ENCODE results near the gene SULT1A1.
"Not testable (repeated sequence)": the region's sequence is repeated elsewhere in the genome, so short reads cannot be mapped to it uniquely, and the experiment has no call there.

SULT1A1 gene

GRCh38 chr16:28608496-28608808 is 1.4 kb downstream of the SULT1A1 start:
- DNase-seq: not testable (repeated sequence)

DNA sequence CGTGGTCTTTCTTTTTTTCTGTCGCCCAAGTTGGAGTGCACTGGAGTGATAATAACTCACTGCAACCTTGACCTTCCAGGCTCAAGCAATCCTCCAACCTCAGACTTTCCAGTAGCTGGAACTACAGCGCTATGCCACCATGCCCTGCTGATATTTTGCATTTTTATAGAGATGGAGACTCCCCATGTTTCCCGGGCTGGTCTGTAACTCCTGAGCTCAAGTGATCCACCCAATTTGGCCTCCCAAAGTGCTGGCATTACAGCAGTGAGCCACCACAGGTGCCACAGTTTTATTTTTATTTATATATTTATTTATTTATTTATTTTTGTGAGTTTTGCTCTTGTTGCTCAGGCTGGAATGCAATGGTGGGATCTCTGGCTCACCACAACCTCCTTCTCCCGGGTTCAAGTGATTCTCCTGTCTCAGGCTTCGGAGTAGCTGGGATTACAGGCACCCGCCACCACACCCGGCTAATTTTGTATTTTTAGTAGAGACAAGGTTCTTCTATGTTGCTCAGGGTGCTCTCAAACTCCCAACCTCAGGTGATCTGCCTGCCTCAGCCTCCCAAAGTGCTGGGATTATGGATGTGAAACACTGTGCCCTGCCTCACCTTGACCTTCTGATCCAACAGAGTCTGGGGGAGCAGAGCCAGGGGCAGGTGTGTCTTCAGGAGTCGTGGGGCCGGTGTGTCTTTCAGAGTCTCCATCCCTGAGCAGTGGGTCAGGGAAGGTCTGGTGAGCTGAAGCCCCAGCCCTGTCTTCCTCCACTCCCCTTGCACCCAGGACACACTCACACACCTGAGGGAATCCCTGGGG is 2.0 kb downstream of the SULT1A1 start:
- not testable (repeated sequence) for DNase-seq

DNA sequence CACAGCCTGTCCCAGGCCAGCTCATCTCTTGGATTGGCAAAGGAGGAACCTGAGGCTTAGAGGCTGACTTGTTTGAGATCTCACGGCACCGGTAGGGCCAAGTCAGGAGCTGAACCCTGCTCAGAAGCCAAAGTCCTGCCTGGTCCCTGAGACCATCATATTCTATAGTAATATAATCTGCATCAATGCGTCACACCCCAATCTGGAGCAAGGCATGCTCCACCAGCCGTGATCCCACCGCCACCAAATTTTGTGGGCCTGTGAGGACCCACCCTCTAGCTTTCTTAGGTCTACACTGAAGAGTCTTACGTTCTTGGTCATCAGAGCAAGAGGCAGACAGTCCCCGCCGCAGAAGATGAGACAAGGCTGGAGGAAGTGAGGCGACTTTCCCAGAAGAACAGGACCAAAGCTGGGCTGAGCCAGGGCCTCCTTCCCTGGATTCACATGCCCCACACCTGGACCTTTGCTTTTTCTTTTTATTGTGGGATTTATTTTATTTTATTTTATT is 2.7 kb downstream of the SULT1A1 start:
- DNase-seq: no peak

GRCh38 chr16:28606291-28607115 is 3.3 kb downstream of the SULT1A1 start:
- no peak for DNase-seq

GRCh38 chr16:28604186-28604565 is 5.7 kb downstream of the SULT1A1 start:
- DNase-seq: no peak

DNA sequence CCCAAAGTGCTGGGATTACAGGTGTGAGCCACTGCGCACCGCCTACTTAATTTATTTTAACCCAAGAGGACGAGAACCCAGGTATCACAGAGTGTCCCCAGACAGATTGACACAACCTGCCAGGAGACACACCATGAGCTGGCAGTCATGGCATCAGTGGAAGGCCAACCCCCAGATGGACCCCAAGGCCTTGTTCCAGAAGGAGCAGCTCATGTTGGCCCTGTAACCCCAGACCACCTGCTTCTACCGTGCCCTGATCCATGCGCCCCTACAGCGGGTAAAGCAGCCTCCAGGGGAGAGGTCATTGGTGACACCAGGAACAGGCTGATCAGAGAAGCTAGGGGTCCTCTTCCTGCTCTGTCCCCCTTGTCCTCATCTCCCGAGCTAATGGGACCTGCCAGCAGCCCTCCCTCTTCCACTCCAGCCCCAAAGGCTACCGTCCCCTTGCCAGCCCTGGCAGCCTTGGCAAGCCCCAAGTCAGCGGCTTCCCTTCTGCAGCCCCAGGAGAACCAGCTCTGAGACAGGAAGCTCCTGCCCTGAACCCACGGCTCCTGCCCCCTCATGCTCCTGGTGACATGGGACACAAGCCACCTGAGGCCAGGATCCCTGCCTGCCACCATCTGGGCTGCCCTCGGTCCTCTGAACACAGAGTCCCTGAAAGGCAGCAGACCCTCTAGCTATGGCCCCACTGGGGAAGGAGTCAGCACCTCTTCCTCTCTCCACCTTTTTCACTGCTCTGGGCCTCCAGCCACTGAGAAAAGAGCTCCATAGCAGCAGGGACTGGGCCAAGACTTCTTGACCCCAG is 6.3 kb downstream of the SULT1A1 start:
- DNase-seq: no peak

DNA sequence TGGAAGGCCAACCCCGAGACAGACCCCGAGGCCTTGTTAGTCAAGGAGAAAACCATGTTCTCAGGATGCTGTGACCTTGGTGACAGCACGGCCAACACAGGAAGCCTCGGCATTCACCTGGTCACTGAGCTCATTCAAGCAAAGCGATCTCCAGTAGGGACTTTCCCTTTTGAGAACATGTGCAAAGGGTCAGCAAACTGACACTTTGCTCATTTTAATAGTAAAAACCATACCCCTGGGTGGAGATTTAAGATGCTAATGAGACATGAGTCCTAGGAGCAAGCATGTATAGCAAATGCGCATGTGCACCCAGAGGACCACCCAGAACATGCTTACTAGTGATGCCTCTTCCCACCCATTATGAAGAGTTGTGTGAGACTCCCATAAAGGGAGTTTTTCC is 7.3 kb downstream of the SULT1A1 start:
- DNase-seq: no peak

GRCh38 chr16:28602062-28602461 is 7.8 kb downstream of the SULT1A1 start:
- not testable (repeated sequence) for DNase-seq

- DNase-seq: not testable (repeated sequence)
Observed at GRCh38 chr16:28601589-28601988, 8.3 kb downstream of the SULT1A1 start.

- not testable (repeated sequence) for DNase-seq
Observed at GRCh38 chr16:28600965-28601364, 8.9 kb downstream of the SULT1A1 start.

GRCh38 chr16:28599377-28600285 is 10.2 kb downstream of the SULT1A1 start:
- DNase-seq: not testable (repeated sequence)

DNA sequence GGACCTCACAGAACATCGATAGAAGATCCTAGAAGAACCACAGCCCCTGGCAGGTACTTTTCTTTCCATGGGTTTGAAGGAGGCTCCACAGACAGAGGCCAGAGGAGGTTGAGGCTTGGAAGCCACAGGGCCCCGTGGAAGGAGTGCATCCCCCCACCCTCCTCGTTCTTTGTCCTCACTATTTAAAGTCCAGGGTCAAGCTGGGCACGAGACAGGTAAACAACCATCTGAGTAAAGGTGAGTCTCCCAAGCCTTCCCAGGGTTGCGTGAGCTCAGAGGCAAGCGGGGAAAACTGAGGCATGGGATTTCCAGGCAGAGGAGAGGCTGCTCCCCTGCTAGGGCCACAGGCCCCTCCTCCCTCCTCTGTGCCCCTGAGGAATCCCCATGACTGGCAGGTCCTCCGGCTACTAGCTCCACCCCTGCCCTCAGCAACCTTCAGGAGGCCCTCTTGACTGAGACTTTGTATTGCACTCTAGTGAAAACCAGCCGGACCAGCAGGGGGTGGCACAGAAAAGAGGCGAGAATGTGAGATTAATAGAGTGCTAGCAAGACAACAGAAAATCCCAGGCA is 12.1 kb downstream of the SULT1A1 start:
- no peak for DNase-seq

DNA sequence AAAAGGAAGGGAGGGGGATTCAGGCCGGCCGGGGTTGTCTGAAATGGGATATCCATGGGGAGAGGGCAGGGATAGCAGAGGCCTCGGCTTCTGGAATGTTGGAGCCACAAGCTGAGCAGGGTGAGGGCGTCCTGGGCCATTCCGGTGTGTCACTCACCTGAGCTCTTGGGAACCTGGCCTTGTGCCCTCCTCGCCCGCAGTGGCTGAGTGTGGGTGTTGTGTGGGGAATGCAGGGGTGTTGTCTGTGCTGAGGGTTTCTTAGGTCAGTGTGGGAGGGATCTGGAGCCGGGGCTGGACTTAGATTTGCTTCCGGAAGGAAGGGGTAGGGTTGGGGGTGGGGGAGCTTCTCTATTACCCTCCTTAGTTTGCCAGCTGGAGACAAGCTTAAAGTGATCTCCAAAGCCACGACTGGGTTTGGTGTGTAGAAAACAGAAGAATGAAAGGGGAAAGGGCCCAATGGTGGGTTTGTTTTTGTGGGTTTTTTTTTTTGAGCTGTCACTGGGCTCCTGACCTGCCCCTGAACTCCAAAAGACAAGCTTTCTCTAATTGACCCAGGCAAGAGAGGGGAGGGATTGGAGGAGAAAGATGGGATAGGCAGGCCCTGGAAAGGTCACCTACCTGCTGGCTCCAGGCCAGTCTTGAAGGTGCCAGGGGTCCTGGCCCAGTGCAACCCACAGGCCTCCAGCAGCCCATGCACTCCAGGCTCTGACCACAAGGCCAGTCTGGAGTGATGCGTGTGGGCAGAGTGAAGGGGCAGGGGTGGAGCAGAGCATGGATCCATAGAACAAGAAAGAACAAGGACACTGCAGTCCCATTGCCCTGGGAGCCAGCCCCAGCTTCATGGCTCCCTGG is 12.8 kb downstream of the SULT1A1 start, which contains the start of gene SULT1A2:
TSS of gene SULT1A2 (minus strand) at position 211 of the 852 bp plus-strand sequence. CDS start 1,120 bp downstream, outside the sequence.
- DNase-seq: no peak

DNA sequence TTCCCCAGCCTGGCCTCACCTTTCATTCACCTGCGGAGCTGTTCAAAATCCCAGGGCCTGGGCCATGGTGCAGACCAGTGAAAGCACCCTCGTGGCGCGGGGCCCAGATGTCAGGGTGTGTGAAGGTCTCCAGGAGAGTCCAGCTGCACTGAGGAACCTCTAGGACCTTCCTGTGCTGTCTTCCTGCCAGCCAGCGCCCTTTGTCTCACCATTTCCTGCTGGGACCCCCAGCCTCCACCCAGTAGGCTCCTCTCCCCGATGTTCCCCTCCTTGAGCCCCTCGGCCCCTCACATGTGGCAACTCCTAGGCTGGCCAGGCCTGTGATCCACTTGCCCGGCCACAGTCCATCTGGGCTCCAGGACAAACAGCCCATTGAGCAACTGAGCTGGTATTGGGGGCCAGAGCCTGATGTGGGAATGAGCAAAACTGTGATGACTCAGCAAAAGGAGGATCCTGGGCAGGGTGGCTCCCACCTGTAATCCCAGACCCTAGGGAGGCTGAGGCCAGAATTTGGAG is 13.7 kb downstream of the SULT1A1 start:
- DNase-seq: no peak

GRCh38 chr16:28595451-28595850 is 14.4 kb downstream of the SULT1A1 start:
- DNase-seq: not testable (repeated sequence)

DNA sequence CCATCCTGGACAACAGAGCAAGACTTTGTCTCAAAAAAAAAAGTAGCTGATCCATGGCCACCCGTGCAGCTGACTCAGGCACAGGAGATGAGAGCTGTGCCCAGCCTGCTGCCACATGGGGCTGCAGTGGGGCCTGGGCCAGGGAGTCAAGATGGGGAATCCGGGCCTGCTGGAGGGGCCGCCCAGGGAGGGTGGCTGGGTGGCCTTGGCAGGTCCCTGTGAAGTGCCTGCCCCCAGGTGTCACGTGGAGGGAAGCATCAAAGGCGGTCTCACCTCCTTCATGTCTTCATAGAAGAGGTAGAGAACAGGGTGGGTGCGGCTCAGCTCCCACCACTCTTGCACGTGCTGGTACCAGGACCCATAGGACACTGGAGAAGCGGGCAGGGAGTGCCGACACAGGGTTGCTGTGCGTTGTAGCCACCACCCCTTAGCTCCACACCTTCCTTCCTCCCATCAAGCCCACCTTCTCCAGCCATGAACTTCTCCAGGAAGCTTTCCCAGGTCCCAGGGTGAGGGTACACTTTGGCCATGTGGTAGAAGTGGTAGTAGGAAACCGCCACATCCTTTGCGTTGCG is 16.8 kb downstream of the SULT1A1 start:
- no peak for DNase-seq

GRCh38 chr16:28592511-28592910 is 17.3 kb downstream of the SULT1A1 start:
- DNase-seq: no peak

GRCh38 chr16:28591355-28591754 is 18.5 kb downstream of the SULT1A1 start:
- no peak for DNase-seq

GRCh38 chr16:28590384-28591340 is 19.2 kb downstream of the SULT1A1 start:
- DNase-seq: no peak
